Stimulated activated CD8-positive, alpha-beta memory T cell treated with anti-CD3 and anti-CD28 coated beads, Interleukin-15, amount 100 ng/mL, for 4 hours (primary cell): ENCODE measurements around the gene CD300LD.
"Not testable (repeated sequence)": the region's sequence is repeated elsewhere in the genome, so short reads cannot be mapped to it uniquely, and the experiment has no call there.

Source experiments
- DNase-seq, 2 donors: peaks; one replicate each; pipeline ENCODE4 v3.0.0-alpha.2; 2020; ENCODE audit warnings: low read depth in 2 of 2

CD300LD gene

DNA sequence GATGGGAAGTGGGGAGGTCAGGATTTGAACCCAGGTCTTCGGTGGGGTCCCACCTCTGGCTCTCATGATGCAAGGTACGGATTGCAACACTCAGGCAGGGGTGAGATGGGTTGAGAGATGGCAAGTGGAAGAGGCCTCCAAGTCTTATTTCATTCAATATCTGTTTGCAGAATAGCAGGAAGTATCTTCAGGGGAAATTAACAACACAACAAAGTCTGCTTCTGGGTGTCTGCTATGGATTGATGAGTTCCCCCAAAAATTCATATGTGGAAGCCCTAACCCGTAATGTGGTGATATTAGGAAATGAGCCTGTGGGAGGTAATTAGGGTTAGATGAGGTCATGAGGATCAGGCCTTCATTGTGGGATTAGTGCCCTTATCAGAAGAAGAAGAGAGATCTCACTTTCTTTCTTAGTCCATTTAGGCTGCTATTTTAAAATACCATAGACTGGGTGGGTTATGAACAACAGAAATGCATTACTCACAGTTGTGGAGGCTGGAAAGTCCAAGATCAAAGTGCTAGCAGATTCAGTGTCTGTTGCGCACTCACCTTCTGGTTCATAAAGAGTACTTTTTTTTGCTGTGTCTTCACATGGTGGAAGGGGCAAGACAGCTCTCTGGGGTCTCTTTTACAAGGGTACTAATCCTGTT is 20.3 kb downstream of the CD300LD start:
- no peak for DNase-seq

DNA sequence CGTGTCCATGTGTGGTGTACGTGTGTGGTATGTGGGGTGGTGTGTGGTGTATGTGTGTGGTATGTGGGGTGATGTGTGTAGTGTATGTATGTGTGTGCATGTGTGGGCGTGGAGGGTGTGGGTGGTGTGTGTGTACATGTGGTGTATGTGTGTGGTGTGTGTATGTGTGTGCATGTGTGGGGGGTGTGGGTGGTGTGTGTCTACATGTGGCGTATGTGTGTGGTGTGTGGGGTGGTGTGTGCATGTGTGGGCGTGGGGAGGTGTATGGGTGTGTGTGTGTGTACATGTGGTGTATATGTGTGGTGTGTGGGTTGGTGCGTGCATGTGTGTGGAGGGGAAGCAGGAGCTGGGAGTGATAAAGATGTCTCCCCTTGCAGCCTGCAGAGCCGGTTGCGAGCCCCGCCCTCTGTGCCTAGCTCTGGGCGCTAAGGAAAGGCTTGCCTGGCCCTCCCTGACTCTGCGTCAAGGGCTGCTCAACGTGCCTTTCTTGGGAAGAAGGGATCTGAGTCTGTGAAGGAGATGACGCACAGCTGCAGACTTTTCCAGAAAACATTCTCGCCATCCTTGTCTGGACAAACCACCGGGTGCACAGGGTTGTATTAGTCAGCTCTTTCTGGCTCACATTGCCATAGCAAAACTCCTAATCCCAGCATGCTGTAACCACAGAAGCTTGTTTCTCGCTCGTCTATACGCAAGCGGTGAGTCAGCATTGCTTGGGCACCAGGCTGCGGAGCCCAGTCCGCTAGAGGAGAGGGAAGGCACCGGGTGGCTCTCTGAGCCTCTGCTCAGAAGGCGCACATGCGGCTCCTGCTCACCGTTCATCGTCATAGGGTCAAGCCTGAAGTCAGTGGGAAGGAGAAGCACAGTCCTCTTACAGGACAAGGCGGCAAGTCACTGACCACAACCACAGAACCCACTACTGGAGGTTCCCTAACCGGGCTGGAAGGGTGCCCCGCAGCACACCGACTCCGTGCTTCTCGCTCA is 22.8 kb downstream of the CD300LD start:
- DNase-seq = no peak

DNA sequence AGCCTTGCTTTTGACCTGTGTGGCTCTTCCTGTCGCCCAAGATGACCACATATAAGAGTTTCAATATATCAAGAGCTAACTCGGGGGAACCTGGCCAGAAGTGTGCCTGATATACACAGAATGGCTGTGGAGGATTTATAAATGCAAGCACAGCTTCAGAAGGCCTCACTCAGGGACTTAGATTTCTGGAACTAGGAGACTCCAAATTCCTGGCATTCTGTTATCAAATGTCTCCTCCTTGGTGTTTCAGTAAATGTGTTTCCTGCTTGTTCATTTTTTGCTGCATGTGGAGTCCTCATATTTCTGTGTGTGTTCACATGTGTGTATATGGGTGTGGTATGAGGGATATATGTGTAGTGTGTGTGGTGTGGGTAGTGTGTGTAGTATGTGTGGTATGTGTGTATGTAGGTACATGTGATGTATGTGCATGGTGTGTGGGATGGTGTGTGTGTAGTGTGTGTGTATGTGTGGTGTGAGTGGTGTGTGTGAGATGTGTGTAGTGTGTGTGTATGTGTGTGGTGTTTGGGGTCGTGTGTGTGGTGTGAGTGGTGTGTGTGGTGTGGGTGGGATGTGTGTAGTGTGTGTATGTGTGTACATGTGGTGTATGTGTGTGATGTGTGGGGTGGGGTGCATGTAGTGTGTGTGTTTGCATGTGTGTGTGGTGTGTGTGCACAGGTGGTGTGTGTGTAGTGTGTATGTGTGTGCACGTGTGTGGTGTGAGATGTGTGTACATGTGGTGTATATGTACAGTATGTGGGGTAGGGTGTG is 23.8 kb downstream of the CD300LD start:
- no peak for DNase-seq

DNA sequence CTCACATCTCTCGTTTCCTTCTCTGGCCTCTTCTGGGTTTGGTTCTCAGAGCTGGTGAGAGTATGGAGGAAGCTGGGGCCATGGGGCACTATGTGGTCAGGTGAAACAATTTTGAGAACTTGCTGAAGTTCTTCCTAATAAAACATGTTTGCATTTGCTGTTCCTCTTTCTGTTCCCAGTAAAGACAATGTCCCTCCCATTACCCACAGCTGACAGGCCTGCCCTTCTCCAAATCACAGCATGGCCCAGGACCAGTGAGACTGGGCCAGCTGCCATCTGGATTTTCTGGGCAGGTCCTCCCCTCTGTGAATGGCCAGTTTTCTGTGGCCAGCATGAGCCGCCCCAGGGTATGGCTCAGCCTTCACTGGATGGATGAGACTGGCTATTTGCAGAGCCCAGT is 24.7 kb downstream of the CD300LD start, which contains the start of gene CD300H:
CD300H (minus strand) TSS at position 113 of the 400 bp plus-strand sequence.
- DNase-seq = no peak

DNA sequence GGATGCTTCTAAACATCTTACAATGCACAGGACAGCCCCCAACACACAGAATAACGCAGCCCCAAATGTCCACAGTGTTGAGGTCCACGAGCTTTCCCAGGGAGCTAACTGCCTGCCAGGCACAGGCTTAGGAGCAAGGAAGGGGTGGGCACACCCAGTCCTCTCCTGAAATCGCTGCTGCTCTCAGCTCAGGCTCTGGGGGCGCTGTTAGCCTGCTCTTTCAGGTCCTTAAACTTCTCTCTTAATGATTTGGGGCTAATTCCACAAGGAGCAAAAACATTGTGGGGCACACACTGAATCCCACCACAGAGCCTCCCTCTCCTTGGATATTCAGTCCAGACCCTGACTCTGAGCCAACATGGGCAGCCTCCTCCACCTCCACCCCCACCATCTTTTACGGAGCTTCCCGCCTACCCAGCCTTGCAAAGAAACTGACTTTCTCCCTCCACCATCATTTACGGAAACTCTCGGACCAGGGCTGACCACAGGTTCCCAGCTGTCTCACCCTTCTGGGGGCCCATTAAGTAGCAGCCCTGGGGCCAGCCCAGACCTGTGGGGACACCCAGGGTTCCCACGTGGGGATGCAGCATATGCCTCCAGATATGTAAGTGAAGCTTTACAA is 25.8 kb downstream of the CD300LD start:
- DNase-seq = no peak

DNA sequence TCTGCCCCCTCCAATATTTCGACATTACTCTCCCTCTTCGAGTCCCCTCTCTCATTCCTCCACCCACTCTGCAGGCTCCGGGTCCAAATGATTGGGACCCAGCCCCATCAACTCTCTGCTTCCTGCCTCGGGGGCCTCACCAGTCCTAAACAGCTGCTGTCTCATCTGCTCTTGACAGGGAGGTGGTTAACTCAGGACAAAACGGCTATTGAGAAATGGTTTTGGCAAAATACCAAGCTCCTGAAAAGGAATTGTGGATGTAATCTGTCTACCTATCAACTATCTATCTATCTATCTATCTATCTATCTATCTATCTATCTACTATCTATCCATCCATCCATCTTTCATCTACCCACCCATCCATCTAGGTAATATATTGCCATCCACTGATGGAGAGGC is 27.0 kb downstream of the CD300LD start:
- DNase-seq = no peak

DNA sequence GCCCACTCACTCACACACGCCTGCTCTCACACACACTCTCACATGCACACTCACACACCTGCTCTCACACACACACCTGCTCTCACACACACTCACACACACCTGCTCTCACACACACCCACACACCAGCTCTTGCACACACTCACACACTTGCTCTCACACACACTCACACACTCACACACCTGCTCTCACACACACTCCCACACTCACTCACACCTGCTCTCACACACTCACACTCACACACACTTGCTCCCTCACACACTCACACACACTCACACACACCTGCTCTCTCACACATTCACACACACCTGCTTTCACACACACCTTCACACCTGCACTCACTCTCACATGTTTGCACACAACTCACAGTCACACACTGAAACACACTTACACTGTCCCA is 28.7 kb downstream of the CD300LD start:
- no peak for DNase-seq

DNA sequence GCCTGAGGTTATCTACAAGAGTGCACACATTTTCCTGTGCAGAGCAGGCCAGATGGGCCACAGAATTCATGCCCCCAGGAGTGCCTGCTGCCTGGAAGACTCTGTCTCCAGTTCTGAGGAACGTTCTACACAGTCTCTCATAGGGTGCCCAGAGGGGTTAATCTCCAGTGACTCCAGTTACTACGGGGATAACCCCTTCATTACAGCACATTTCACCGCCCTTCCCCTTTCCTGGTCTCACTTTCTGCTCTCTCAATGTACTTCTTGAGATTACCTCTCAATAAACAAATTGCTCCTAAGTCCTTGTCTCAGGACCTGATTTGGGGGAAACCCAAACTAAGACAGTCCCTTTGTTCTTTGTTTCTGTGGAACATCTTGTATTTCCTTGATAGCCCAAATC is 30.5 kb downstream of the CD300LD start:
- no peak for DNase-seq

DNA sequence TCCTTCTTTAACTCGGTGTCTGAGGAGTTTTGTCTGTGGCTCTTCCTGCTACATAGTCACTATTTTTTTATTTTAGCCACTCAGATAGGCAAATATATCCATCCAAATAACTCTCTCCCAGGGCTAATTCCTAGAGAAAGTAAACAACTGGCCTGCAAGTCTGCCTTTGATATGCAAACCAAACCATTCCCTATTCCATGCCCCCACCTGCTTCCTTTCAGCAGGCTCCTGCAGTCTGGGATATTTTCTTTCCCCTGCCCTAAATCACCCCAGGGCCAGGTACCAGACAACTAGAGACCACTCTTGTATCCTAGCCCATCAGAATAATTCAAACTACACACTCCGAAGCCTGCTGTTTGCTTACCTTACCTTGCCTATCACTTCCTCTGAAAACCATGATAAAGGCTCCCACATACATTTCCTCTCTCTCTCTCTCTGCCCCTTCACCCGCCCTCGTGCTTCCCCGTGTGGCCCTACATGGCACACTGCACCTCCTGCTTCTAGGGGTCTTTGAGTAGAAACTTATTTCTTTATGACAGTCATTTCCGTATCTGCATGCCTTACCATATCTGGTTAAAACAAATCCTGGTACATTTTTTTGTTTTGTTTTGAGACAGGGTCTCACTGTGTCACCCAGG is 33.1 kb downstream of the CD300LD start:
- DNase-seq = no peak

DNA sequence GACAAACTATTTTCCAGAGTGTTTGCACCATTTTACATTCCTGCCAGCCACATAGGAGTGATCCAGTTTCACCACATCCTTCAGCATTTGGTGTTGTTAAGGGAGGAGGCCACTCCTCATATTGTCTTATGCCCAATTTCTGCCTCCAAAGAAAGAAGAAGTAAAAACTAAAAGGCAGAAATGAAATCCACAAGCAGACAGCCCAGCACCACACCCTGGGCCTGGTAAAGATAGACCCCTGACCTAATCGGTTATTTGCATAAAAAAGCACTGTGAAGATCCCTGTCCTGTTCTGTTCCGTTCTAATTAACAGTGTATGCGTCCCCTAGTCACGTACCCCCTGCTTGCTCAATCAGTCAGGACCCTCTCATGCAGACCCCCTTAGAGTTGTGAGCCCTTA is 33.7 kb downstream of the CD300LD start:
- DNase-seq = not testable (repeated sequence)

DNA sequence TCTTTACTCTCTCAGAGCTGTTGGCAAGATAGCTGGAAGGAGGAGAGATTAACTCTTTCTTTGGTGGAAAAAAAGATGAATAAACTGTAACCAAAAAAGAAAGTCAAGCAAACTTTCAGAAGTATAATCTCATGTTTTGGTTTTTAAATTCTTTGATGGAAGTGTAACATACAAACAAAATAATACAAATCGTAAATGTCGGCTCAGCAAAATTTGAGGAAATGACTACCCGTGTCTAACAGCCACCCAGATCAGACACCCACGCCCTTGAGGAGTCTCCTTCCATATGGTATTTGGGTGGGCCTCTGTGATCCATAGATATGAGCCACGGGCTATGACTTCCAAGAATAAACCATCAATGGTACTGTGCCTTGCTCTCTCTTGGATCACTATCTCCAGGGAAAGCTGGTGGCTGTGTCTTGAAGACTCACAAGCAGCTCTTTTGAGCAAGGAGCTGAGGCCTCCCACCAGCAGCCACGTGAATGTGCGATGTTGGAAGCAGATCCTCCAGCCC is 36.6 kb downstream of the CD300LD start:
- DNase-seq = no peak

DNA sequence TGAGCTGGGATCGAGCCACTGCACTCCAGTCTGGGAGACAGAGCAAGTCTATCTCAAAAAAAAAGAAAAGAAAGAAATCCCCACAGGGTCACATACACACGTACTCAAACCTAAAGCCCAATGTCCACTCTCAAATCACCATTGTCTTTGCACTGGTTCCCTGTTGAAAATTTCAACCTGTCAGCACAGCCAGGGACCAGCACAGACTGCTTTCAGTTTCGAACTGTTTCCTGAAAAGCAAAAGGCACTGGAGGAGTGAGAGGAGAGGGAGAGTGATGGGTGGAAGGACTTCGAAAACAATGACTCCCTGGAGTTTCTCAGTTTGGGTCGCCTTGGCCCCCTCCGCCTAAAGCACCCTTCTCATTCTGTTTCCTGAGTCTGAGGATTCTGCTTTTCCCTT is 37.2 kb downstream of the CD300LD start:
- DNase-seq = no peak

DNA sequence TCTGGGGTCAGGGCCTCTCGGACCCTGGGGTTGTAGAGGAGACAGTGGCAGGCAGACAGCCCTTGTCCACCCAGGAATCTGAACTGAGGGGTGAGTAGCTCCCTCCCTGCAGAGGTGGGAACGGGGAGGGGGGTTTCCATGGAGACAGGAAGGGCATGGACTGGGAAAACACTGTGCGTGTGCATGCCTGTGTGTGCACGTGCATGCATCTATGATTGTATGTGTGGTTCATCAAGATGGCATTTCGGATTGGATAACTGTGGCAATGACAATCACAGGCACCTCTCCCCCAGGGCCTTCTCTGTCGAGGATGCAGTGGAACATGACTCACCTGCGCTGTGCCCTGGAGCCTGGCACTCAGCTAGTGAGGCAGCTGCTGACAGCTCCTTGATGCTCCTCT is 40.0 kb downstream of the CD300LD start:
- no peak for DNase-seq

DNA sequence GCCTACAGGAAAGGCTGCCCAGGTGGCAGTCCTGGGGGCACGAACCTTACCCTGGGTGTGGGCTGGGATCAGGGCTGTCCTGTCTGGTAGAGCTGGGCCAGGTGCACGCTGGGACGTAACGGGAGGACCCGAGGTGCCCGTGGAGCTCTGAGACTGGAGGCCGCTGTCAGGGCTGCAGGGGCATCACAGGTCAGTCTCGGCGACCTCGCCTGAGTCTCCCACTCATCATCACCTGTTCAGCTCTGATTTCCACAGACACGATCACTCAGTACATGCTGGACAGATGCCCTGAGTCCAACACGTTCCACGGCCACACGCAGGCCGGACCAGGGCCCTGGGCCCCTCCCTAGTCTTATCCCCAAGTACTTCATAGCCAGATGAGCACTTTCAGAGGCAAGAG is 41.5 kb downstream of the CD300LD start:
- no peak for DNase-seq

DNA sequence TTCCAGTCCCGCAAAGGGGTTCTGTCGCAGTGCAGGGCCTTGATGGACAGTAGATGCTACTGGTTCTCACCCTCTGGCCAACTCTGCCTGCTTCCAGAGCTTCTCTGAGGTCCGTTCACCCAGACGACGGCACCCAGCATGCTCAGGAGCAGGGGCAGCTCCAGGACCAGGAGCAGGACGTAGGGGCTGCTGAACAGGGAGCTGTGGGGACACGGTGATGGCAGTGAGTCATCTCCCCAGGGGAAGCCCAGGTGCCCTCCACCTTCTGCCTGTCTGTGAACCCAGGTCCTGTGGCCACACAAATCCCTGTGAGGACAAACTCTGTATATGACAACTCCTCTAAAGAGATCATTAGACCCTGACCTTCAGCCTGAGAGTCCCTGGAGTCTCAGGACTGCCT is 42.7 kb downstream of the CD300LD start:
- no peak for DNase-seq

DNA sequence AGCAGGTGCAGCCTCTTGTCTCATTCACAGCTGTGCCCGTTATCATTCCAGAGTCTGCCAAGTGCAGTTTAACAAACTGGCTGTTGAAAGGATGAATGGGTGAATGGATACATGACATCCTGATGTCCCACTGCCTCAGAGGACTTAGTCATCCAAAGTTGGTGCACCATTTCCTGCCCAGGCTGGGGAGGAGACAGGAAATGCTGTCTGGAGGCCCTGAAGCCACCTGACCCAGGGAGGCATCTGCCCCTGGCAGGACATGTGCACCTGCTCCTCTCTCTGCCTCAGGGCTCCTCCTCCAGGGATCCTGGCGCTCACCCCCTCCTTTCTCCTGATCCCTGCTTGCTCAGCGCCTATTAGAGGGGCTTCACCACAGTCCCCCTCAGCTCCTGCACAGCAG is 44.3 kb downstream of the CD300LD start:
- DNase-seq = no peak

DNA sequence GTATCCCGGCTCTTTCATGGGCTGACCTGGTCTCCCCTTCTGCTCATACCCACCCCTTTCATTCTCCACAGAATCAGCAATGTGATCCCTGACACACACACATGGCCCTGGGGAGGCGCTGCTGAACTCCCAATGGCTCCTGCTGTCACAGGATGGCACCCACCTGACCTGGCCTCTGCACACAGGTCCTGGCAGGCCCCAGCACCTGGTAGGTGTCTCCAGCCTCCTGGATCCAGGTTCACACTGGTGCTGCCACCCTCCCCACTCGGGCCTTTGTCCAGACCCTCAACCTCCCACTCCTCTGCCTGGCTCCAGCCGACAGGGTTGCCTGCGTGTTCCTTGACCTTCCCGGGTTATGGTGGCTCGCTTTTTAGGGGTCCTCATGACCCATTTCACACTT is 44.8 kb downstream of the CD300LD start:
- DNase-seq = no peak

DNA sequence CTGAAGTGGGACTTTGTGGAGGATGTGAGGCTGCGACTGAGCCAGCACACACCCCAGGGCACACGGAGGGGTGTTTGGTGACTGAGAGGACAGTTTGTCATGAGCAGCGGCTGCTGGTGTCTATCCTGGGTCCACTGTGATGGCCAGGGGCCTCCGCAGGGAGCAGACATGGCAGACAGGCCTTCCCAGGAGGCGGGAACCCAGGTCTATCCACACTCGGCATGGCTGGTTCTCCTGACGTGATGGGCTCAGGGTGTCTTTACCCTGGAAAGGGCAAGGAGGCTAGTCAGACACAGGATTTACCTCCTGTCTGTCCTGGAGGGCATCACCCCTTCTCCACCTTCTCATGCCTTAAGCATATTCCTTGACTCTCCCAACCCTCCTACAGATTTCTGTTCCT is 45.5 kb downstream of the CD300LD start:
- DNase-seq = no peak

DNA sequence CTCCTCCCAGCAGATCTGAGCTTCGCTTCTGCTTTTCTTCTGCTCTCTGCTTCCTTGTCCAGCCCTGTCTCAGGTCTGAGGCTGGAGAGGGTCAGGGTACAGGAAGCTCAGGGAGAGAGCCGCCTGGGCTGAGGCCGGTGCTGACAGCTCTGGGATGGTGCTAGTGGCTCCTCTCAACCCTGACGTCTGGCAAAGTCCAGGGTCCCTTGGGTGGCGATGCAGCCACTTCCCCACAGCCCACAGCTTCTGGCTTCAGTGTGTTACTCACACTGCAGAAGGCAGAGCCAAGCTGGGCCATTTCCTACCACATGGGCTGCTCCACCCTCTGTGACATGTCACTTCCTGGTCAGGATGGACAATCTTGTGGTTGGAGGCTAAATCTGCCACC is 46.2 kb downstream of the CD300LD start, which contains the start of gene CD300C:
CD300C (minus strand) TSS at position 273 of the 388 bp plus-strand sequence. CDS start 333 bp downstream, outside the sequence.
- DNase-seq = no peak

DNA sequence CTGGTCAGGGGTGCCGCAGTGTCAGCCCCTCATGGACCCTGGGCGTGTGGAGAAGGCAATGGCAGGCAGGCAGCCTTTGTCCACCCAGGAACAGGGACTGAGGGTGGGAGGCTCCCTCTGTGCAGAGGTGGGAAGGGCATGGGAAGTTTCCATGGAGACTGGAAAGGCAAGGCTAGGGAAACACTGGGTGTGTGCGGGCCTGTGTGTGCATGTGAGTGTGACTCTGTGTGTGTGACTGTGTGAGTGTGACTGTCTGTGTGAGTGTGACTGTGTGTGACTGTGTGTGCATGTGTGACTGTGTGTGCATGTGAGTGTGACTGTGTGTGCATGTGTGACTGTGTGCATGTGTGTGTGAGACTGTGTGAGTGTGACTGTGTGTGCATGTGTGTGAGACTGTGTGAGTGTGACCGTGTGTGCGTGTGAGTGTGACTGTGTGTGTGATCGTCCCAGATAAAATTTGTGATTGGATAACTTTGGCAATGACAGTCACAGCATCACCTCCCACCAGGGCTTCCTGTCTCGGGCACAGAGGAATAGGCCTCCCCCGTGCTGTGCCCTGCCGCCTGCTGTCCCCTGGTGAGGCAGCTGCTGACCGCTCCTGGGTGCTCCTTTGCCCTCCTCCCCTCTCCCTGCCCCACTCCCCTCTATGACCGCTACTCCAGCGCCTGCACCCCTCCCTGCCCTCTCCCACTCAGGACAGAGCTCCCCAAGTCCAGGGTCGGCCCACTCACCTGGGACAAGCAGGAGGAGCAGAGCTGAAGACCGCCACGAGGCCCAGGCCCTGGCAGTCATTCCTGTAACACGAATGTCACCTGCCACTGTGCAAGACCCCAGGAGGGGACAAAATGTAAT is 46.9 kb downstream of the CD300LD start:
- DNase-seq = no peak
